Measurements from ENCODE around the gene SLC19A1.

Gene SLC19A1

DNA sequence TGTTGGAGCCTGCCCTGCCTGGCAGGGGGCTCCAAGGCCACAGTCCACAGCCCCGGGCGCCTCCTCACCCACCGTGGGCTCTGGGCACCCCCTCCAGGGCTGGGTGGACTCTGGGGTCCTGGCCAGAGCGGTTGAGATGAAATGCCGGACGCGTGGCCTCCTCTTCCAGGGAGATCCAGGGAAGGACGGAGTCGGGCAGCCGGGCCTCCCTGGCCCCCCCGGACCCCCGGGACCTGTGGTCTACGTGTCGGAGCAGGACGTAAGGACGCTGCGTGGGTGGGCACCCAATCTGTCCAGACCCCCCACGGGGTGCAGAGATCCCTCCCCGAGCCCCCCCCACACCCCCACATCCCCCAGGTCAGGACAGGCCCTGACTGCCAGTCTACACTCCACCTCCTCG lies 51.2 kb downstream of the SLC19A1 start:
- DNase-seq (ENCODE audit: low spot score) = no peak

DNA sequence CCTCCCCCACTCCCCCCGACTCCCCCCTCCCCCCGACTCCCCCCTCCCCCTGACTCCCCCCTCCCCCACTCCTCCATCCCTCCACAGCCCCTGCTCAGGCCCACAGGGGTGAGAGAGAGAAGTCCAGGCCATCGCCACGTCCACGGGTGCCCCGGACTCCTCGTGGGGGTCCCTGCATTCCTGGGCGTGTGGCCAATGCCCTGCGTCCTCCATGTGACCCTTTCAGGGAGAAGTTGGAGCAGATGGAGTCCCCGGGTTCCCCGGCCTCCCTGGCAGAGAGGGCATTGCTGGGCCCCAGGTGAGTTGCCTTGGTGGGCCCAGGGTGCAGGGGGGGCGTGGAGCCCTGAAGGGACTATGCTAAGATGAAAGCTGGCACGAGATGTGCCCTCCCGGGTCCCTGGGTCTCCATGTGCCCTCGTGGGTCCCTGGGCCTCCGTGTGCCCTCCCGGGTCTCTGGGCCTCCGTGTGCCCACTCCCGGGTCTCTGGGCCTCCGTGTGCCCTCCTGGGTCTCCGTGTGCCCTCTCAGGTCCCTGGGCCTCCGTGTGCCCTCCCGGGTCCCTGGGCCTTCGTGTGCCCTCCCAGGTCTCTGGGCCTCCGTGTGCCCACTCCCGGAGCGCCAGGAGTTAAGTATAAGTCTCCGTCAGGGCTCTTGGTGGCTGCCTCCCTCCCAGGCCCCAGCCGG lies 52.0 kb downstream of the SLC19A1 start:
- DNase-seq (ENCODE audit: low spot score) = no peak

DNA sequence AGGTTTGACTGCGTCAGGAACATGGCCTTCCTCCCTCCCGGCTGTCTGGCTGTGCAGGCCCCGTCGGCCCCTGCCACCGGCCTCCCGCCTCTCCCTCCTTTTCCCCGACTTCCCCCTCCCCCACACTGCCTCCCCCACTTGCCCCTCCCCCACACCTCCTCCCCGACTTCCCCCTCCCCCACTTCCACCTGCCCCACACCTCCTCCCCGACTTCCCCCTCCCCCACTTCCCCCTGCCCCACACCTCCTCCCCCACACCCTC lies 52.6 kb downstream of the SLC19A1 start:
- no peak for DNase-seq (ENCODE audit: low spot score)

DNA sequence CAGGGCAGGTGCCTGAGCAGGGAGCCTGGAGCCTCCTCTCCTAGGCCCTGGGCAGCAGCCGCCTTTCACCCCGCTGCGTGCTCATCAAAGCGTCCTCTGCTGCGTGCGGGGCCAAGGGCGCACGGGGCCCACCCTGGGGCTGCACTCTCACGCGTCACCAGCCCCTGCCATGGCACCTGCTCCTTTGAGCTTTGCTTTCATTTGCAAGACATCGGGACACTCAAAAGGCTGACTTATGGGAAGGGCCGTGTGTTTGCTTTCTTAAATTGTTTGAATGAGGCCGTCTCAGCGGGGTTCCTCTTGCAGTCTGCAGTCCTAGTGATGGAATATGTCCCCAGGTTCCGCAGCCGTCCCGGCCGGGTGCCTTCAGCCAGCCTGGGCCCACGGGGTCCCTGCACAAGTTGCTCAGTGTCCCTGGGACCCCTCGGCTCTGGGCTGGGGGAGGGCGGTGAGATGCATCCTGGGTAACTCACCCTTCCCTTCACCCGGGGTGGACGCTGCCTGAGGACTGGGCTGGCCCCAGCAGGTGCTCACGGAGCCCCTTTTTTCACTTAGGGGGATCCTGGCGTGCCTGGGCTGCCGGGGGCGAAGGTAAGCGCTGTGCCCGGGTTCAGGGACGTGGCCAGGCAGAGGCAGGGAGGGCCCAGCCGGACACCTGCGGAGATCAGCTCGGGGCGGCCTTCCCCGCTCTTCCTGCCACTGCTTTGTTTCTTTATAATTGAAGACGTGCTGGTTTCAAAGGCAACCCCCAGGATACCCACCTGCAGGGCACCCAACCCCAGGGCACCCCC lies 53.1 kb downstream of the SLC19A1 start:
- no peak for DNase-seq (ENCODE audit: low spot score)

DNA sequence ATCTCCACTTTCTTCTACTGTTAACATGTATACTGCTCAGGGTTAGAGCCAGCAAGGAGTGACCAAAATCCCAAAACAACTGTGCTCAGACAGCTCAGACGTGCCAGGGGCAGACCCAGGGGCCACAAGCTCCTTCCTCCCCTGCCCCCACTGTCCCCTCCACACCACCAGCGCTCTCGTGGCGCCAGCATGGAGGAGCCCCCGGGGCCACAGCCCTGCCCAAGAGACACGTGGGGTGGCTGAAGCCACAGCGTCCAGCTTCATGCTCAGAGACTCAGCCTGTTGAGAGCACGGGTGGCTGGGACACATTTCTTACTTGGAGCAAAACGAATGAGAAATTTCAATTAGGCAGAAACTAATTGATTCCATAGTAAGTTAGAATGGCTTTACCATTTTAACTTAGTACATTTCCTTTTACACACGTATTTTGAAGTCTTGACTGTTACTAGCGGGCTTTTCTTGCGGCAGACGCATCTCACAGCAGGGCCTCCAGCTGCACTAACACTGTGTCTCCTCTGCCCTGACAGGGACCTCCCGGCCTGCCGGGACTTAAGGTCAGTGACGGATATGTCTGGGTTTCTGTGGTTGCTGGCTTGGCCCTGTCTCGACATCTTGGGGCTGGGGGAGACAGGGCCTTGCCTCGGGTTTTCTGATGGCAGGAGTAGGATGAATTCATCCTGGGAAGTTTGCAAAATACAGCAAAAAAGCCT lies 54.2 kb downstream of the SLC19A1 start:
- DNase-seq (ENCODE audit: low spot score) = no peak

DNA sequence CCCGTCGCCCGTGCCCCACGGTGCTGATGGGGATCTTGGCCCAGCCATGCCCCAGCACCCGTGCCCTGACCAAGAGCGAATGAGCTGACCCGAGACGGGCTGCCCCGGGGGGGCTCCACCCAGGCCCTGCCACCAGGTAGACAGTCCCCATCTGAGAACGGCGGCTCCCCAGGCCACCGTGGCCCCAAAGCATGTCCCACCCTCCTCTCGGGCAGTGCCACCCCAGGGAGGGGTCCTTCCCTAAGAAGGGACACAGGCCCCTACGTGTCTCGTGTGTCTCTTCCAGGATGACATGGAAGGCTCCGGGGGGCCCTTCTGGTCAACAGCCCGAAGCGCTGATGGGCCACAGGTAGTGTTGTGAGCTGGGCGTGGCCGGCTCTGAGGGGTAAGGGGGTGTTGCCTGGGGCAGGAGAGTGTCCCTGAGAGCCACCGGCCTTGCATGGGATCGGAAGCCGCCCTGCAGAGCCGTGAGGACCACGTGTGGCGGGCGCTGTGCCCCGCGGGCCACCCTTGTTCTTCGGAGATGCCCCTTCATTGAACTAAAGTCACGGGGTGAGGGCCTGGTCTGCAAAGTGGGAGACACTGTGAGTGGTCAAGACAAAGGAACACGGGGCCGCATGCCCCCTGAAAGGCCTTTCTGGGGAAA lies 55.0 kb downstream of the SLC19A1 start:
- no peak for DNase-seq (ENCODE audit: low spot score)

DNA sequence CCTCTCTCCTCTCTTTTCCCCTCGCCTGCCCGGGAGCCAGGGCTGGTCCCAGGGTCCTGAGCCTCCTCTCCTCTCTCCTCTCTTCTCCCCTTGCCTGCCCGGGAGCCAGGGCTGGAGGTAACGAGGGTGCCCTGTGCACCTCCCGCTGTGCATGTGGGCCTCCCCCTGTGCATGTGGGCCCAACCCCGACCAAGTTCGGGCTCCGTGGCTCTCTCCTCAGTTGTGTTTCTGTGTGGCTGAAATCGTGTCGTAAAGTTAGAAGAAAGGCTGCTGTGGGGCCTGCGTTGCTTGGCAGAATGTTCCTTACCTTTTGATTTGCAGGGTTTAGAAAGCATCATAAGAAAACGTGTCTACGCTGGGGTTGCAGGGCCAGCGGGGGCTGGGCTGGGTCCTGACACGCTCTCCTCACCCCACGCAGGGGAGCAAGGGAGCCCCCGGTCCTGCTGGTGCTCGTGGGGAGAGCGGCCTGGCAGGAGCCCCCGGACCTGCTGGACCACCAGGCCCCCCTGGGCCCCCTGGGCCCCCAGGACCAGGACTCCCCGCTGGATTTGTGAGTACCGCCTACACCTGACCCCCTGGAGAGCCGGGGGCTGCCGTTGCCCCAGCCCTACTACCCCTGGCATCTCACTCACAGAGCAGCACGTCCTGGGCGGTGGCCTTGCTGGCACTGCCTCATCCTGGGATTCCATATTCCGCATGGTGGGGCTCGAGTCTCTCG lies 55.6 kb downstream of the SLC19A1 start:
- no peak for DNase-seq (ENCODE audit: low spot score)

DNA sequence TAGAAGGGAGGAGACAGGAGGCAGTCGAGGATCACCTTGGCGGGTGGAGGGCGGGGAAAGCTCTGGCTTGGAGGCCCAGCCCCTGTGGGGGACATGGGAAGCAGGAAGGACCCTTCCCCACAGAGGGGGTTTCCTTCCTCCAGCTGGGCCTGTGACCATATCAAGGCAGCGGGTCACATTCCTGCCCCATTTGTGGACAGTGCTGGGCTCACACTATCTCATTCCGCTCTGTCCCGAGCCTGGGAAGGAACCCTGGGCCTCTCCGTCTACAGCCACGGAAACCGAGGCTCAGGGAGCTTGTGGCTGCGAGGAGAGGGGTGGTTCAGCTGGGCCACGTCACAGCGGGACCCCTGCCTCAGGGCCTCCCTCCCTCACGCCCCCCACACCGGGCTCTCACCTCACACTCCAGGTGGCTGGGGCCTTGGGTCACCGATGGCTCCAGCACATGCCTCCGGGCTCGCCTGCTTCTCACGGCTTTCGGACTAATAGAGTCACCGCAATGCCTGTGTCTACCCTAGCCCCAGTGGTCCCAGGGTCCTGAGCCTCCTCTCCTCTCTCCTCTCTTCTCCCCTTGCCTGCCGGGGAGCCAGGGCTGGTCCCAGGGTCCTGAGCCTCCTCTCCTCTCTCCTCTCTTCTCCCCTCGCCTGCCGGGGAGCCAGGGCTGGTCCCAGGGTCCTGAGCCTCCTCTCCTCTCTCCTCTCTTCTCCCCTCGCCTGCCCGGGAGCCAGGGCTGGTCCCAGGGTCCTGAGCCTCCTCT lies 56.4 kb downstream of the SLC19A1 start:
- DNase-seq (ENCODE audit: low spot score) = no peak

DNA sequence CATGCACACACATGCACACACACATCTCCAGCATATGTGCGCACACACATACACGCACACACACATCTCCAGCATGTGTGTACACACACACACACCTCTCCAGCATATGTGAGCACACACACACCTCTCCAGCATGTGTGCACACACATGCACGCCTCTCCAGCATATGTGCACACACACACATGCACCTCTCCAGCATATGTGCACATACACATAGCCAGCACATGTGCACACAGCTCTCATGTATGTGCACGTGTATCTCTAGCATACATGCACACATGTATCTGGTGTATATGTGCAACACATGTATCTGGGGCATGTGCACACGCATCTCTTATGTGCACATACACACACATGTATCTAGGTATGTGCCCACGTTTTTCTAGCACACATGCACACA lies 57.9 kb downstream of the SLC19A1 start:
- DNase-seq (ENCODE audit: low spot score) = no peak

DNA sequence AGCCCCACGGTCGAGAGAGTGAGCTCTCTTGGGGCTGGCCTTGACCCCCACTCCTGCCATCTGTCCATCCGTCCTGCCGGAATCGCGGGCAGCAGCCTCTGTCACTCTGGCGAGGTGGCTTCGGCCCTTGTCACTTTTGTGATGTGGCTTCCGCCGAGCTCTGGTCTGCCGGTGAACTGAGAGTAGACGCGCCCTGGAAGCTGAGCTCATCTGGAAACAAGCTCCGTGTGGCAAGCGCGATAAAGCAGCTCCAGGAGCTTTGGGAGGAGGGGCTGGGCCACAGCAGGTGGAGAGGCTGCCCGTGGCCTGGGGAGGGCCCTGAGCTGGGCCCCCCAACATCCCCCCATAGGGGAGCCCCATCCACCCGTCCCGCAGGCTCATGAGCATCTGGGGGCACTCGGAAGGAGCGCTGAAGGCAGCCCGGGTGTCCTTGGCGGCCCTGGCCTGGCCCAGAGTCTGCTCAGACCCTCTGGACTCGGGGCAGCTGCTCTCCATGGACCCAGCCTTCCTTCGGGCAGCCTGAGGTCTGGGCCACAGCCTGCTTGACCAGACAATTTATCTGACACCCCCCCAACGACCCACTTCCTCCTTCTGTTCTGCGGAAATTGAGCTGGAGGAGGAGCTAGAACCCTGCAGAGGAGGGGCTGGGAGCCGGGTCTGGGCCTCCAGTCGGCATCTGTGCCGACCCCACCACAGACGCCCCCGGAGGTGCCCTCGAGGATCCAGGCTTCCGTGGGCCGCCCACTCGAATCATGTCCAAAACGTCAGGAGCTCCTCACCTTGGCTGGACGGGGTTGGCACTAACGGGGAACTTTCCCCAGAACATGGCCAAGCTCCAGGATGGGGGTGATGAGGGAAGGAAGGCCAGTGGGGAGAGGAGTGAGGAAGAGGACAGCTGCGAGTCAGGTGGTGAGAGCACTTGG lies 59.1 kb downstream of the SLC19A1 start:
- peak; percentile 36 for DNase-seq (ENCODE audit: low spot score)

DNA sequence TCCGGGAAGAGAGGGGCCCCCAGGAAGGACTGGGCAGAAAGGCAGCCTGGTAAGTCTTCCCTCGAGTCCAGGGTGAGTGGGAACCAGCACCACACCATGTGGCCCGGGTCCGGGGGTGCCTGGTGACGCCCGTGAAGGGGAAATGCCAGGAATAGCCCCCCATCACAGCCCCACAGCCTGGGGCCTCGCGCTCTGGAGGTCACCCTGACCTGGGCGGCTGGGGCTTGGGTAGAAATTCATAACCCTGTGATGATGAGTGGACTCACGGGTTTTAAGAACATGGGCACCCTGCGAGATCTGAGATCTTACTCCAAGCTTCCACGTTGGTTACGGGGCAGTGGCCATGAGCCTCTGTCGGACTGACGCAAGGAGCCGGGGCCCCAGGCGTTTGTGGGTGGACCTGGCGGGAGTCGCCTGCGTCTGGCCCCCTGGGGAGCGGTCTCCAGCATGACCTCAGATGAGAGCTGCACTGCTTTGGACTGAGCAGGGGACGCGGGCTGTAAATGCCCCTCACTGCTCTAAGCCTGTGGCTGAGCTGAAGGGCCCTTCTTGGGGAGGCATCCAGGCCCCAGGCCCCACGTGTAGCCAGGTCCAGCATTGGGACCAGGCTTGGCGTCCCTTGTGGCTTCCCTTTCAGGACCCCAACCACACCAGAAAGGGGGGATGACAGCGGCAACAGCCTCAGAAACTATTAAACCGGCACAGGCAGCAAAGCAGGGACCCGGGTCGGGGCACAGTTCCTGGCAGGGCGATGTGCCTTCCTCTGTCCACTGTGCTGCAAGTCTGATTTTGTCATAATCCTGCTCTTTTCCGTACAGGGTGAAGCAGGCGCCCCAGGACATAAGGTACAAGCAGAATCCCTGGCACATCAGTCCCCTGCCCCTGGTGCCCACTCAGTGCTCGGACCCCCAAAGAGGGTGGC lies 60.0 kb downstream of the SLC19A1 start:
- DNase-seq (ENCODE audit: low spot score) = no peak

DNA sequence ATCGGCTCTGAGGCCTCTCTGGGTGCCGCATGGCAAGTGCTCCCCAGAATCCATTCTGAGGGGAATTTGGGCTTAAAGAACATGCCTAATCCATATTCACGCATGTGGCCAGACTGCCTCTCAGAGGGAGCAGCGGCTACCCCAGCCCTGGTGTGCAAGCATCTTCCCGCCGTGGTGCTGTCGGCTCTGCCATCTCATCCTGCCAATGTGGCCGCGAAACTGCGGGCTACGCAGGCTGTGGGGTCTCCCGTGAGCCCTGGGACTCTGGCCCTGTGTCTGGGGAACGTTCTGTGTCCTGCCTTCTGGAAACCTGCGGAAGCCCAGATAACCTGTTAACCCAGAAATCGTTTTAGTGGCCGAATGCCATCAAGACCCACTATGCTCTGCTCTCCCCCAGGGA lies 60.7 kb downstream of the SLC19A1 start:
- no peak for DNase-seq (ENCODE audit: low spot score)

DNA sequence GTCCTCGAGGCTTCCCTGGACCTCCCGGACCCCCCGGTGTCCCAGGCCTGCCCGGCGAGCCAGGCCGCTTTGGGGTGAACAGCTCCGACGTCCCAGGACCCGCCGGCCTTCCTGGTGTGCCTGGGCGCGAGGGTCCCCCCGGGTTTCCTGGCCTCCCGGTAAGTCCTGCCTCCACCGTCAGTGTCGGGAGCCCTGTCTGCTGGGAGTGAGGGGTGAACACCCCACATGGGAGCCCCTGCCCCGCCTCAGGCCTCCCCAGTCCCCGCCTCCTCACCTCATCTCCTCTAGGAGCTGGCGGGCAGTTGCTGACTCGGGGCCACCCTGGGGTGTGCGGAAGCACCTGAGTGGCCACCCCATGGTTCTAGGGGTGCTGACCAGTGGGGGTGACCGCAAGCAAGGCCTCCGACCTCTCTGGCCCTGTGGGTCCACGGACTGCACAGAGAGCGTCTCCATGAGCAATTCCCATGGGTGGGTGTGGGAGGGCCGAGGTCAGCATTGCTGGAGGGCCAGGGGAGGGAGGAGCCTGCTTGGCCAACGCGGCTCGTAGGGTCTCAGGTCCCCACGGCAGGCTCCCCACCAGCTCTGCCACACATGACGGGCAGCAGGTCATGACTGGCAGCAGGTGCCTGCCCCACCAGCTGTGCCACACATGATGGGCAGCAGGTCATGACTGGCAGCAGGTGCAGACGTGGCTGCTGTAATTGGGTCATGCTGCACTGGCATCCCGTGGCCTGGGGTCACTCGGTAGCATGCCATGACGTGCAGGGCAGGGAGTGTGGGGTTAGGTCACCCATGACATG lies 61.3 kb downstream of the SLC19A1 start:
- no peak for DNase-seq (ENCODE audit: low spot score)

DNA sequence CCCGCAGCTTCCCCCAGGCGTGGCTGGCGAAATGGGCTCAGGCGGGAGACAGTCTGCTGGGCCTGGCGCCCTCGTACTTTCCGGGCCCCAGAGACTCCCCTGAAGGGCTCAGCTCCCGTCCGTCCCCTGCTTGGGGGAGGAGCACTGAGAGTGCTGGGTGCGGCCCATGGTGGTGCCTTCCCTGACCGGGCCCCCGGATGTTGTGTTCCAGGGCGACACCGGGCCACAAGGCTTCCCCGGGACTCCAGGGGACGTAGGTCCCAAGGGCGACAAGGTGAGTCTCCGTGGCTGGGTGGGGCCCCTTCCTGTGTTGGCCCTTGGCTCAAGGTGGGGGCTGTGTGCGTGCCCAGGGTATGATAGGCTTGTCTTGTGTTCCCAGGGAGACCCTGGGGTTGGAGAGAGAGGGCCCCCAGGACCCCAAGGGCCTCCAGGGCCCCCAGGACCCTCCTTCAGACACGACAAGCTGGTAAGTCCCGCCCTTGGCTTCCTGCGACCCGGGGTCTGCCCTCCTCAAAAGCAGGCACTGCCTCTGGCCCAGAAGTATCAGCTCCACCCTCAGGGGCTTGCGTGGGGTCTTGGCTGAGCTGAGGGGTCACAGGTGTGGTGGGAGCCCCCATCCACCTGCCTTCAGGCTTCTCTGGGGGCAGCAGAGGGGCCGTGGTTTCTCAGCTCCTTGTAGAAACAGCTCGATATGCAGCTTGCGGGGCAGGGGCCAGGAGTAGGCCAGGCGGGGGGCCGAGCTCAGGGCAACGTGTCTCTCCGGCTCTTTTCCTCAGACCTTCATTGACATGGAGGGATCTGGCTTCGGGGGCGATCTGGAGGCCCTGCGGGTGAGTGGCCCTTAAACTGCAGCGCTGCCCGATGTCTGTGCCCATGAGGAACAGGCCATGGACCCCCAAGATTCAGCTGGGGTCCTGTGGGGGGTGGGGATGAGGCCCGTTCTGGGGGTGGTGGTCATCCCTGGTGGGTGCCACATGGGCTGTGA lies 62.3 kb downstream of the SLC19A1 start:
- no peak for DNase-seq (ENCODE audit: low spot score)

DNA sequence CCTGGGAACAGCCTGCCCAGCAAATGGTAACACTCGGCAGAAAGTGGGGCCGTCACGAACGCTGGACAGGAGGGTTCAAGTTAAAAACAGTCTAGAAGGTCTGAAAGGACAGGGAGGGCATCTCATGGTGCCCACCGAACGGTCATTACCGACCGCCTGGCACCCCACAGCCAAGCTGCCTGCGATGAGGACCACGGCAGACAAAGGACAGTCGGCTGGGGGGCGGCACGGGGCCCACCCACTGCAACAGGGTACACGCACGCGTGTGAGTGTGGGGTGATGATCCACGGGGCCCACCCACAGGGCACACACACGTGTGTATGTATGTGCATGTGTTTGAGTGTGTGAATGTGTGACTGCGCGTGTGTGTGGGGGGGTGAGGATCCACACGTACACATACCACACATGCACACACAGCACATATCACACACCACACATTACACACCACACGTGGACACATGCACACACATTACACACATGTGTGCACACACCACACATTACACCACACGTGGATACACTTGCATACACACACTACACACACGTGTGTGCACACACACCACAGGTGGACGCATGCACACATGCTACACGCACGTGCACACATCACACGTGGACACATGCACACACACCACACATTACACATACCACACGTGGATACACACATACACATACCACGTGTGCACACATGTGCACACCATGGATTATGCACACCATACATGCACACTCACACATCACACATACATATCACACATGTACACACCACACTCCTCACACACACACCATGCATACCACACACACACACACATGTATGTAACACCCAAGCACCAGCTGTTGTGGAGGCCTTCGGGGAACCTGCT lies 63.2 kb downstream of the SLC19A1 start:
- no peak for DNase-seq (ENCODE audit: low spot score)

DNA sequence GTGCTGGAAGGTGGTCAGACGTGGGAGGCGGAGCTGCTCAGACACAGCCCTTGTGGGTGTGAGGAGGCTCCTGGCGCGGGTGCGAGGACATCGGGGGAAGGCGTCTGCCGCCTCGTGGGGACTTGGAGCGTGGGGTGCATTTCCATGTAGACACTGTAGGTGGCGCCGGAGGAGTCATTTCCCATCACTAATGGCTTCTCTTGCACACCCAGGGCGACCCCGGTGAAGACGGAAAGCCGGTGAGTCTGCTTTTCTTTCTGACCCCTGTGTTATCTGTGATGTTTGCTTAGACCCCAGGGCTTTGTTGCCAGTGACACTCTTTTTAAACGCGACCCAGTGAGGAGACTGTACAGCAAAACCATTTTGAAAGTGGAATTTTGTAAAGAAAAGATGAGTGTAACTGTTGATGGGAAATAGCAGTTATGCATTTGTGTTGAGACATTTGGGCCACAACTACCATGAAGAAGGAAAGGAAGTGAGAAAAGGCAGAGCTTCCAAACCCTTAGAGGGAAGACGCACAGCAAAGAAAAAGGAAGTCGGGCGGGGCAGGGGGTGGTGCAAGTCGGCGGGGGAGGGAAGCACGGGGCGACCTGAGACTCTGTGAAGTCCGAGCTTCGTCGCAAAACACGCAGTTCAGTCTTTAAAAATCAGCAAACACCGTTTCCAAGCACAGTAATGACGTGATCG lies 64.0 kb downstream of the SLC19A1 start:
- peak; percentile 72 for DNase-seq (ENCODE audit: low spot score)

Data from germinal center (tissue), 1 donor.